Glutamatergic neuron (in vitro differentiated cells): ENCODE results near the gene PXDN. TPM values are rescaled to one million over a fixed set of nuclear protein-coding genes. Genes with fewer than 3 reads are reported as not detected.
A peak's percentile ranks its signal among the peaks of the same experiment; 100 is the strongest.

Experiments
- DNase-seq: peaks from one replicate; pipeline ENCODE4 v3.0.0; 2022
- H3K27ac Mint-ChIP-seq: one replicate; pipeline ENCODE4 v1.8.0; 2020; ENCODE audit warnings: mild to moderate bottlenecking, mixed read lengths, inconsistent platforms; ENCODE audit not compliant: unreplicated experiment
- H3K27me3 Mint-ChIP-seq: one replicate; pipeline ENCODE4 v1.8.0; 2020; ENCODE audit warnings: mild to moderate bottlenecking, moderate library complexity, mixed read lengths, inconsistent platforms; ENCODE audit not compliant: unreplicated experiment
- H3K36me3 Mint-ChIP-seq: one replicate; pipeline ENCODE4 v1.8.0; 2020; ENCODE audit warnings: mild to moderate bottlenecking, mixed read lengths, inconsistent platforms; ENCODE audit not compliant: unreplicated experiment
- H3K4me1 Mint-ChIP-seq: one replicate; pipeline ENCODE4 v1.8.0; 2020; ENCODE audit warnings: mild to moderate bottlenecking, low read depth, mixed read lengths, inconsistent platforms; ENCODE audit not compliant: unreplicated experiment
- H3K4me3 Mint-ChIP-seq: one replicate; pipeline ENCODE4 v1.8.0; 2020; ENCODE audit warnings: mild to moderate bottlenecking, mixed read lengths, inconsistent platforms; ENCODE audit not compliant: unreplicated experiment
- H3K9me3 Mint-ChIP-seq: one replicate; pipeline ENCODE4 v1.8.0; 2020; ENCODE audit warnings: mild to moderate bottlenecking, moderate library complexity, mixed read lengths, inconsistent platforms; ENCODE audit not compliant: unreplicated experiment
- total RNA-seq: library from RNA; stranded (reverse); fragmentation: NEBNext Ultra II Directional; extraction: Animal tissue kit (Norgen Biotek cat#: 25700); gene quantifications from one replicate; pipeline ENCODE4 v1.2.1, GENCODE V29; 2021; ENCODE audit not compliant: unreplicated experiment
- TF ChIP-seq, protein P1 (sequence below): fragments of 200-600 bp; sonication (generic); IDR thresholded peaks from one replicate; pipeline ENCODE4 v1.5.0; 2021; ENCODE audit not compliant: partially characterized antibody, unreplicated experiment

PXDN gene
- total RNA-seq, 1 donor from 2014 or later, result 226 TPM

- H3K27me3 Mint-ChIP-seq, result peaks cover 14% of the 10 kb centered on the region
- no peak for DNase-seq
- peaks cover 17% of the 10 kb centered on the region for H3K4me1 Mint-ChIP-seq
- H3K9me3 Mint-ChIP-seq, result peaks cover 3% of the 10 kb centered on the region
- peaks cover 14% of the 10 kb centered on the region for H3K36me3 Mint-ChIP-seq
- H3K4me3 Mint-ChIP-seq, result no peak overlapping the region
- TF ChIP-seq, protein P1, sequence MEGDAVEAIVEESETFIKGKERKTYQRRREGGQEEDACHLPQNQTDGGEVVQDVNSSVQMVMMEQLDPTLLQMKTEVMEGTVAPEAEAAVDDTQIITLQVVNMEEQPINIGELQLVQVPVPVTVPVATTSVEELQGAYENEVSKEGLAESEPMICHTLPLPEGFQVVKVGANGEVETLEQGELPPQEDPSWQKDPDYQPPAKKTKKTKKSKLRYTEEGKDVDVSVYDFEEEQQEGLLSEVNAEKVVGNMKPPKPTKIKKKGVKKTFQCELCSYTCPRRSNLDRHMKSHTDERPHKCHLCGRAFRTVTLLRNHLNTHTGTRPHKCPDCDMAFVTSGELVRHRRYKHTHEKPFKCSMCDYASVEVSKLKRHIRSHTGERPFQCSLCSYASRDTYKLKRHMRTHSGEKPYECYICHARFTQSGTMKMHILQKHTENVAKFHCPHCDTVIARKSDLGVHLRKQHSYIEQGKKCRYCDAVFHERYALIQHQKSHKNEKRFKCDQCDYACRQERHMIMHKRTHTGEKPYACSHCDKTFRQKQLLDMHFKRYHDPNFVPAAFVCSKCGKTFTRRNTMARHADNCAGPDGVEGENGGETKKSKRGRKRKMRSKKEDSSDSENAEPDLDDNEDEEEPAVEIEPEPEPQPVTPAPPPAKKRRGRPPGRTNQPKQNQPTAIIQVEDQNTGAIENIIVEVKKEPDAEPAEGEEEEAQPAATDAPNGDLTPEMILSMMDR, result no peak
- H3K27ac Mint-ChIP-seq, result no peak overlapping the region
These were observed 105.9 kb downstream of the PXDN start for GRCh38 chr2:1638281-1638860.

- H3K36me3 Mint-ChIP-seq, result peaks cover 14% of the 10 kb centered on the region
- peak overlapping the region; percentile 78 for H3K27ac Mint-ChIP-seq
- no peak for DNase-seq
- peaks cover 13% of the 10 kb centered on the region for H3K4me1 Mint-ChIP-seq
- TF ChIP-seq, protein P1, result no peak
- H3K4me3 Mint-ChIP-seq, result no peak overlapping the region
- H3K9me3 Mint-ChIP-seq, result peaks cover 5% of the 10 kb centered on the region
- peaks cover 16% of the 10 kb centered on the region for H3K27me3 Mint-ChIP-seq
These were observed 107.4 kb downstream of the PXDN start for GRCh38 chr2:1636791-1637415.

- Mint-ChIP-seq H3K27ac (no peak overlapping the region), H3K36me3 (peaks cover 14% of the 10 kb centered on the region)
These were observed 108.5 kb downstream of the PXDN start for GRCh38 chr2:1635823-1636222.

DNA sequence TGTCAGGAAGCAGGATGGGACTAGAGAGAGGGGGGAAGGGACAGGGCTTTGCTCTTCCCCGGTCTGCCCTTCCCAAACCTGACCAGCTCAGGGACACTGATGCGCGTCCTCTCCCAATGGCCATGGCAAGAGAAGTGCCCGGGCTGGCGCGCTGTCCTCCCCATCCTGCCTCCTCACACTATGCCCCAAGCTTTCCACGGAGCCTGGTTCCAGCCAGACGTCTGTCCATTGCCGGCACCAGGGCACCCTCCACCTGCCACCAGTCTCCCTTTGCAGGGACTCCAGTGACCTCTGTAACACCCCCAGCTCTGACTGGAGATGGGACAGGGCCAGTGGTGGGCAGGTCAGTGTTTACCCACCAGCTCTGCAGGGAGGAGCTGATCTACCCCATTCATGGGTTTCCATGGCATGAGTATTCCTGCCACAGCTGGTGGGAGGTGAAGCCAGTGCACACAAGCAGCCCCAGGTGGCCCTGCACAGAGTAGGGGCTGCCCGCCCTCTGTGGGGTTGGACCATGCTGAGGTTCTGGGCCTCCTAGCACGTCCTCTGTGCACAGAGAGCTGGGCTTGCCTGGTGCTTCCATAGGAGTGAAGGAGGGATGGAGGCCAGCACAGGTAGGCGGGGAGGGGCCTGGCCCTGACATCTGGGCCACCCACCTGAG, 109.5 kb downstream of the PXDN start:
- Mint-ChIP-seq H3K9me3 (peaks cover 6% of the 10 kb centered on the region), H3K27me3 (peaks cover 16% of the 10 kb centered on the region), H3K36me3 (peaks cover 22% of the 10 kb centered on the region), H3K4me3 (no peak overlapping the region), H3K27ac (no peak overlapping the region), H3K4me1 (peaks cover 8% of the 10 kb centered on the region)
- no peak for DNase-seq
- TF ChIP-seq, protein P1, result no peak

More at GRCh38 chr2:1635823-1636222, 108.5 kb downstream of the PXDN start:
- DNase-seq, result no peak
- Mint-ChIP-seq H3K27me3 (peaks cover 16% of the 10 kb centered on the region), H3K4me1 (peaks cover 8% of the 10 kb centered on the region), H3K4me3 (no peak overlapping the region), H3K9me3 (peaks cover 5% of the 10 kb centered on the region)
- TF ChIP-seq, protein P1, result no peak
